DND-41 (cell line): ENCODE measurements around the gene TMBIM1.

ENCODE experiments used
- EZH2 ChIP-seq: IDR thresholded peaks from 3 replicates; pipeline ENCODE4 v1.6.1; 2012; ENCODE audit warnings: borderline replicate concordance, low read depth, mild to moderate bottlenecking, moderate library complexity, low read length, inconsistent platforms; ENCODE audit not compliant: severe bottlenecking
- TF ChIP-seq, protein P1 (sequence below): IDR thresholded peaks from 2 replicates; pipeline ENCODE4 v1.5.1; 2012; ENCODE audit warnings: borderline replicate concordance, low read length, moderate library complexity, mild to moderate bottlenecking; ENCODE audit not compliant: poor library complexity, severe bottlenecking; ENCODE audit errors: extremely low read depth

DNA sequence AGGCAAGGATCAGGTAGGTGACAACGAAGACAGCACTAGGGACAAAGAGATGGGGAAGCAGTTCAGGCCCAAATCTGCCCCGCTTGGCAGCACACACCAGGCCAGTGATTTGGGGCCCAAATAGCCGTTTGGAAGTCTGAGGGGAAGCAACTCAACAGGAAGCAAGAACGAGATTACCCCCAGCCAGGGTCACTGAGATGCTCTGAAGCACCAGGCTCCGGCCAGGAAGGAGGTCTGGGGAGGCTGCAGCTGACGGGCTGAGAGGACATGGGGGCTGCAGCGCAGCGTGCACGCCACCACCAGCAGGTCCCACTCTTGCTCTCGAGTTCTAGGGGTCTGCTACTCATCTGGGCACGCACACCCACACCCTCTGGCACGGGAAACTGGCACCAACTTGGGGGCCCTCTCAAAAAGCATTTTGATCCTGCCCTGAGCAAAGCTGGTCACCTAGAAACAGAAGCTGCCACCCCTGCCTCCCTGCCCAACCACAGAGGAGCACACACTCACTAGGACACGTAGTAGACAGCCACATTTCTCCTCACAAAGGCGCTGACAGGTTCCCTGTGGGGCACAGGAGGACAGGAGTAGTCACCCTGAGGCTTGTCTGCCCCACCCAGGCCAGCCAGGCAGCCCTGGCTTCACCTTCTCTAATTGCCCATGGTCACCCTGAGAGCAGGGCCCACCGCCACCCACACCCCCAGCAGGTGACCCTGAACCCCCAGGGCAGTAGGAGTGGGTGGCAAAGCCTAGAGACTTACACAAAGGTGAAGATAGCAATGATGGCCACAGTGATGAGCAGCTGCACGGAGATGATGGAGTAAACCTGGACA is 13.6 kb downstream of the TMBIM1 start:
- TF ChIP-seq, protein P1, sequence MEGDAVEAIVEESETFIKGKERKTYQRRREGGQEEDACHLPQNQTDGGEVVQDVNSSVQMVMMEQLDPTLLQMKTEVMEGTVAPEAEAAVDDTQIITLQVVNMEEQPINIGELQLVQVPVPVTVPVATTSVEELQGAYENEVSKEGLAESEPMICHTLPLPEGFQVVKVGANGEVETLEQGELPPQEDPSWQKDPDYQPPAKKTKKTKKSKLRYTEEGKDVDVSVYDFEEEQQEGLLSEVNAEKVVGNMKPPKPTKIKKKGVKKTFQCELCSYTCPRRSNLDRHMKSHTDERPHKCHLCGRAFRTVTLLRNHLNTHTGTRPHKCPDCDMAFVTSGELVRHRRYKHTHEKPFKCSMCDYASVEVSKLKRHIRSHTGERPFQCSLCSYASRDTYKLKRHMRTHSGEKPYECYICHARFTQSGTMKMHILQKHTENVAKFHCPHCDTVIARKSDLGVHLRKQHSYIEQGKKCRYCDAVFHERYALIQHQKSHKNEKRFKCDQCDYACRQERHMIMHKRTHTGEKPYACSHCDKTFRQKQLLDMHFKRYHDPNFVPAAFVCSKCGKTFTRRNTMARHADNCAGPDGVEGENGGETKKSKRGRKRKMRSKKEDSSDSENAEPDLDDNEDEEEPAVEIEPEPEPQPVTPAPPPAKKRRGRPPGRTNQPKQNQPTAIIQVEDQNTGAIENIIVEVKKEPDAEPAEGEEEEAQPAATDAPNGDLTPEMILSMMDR = no peak
- TF ChIP-seq EZH2 = no peak
